Measurements from ENCODE around the gene WWOX. TPM values are rescaled to one million over a fixed set of nuclear protein-coding genes. Genes with fewer than 3 reads are reported as not detected.

WWOX gene
- total RNA-seq, 3 donors from 2014 or later = 11.7 to 18.0 (median 13.8) TPM

DNA sequence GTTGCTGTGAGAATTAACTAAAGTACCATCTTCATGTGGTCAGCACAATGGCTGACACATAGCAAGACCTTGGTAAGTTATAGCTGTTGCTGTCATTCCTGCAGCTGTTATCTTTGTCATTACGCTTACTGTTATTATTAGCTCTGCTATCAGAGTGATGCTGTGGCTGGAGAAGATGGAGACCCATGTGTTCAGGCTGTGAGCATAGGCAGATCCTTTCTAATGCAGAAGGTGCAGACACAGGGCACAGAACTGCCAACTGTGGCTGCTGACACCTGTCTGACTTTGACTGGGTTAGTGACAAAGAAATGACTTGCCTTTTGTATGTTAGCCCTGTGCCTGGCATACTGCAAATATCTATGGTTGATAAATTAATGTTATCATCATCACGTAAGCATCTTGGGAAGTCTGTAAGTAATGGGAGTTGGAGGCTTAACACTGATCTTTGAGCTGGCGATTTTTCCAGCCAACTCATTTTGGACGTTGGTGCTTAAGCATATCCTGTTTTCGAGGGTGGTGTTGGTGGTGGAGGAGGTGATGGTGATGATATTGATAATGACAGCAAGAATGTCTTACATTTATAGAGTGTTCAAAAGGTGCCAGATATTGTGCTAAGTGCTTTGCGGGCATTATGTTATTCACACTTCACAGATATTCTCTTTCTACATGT lies 695.3 kb downstream of the WWOX start:
- DNase-seq = no peak
- TF ChIP-seq, protein P1, sequence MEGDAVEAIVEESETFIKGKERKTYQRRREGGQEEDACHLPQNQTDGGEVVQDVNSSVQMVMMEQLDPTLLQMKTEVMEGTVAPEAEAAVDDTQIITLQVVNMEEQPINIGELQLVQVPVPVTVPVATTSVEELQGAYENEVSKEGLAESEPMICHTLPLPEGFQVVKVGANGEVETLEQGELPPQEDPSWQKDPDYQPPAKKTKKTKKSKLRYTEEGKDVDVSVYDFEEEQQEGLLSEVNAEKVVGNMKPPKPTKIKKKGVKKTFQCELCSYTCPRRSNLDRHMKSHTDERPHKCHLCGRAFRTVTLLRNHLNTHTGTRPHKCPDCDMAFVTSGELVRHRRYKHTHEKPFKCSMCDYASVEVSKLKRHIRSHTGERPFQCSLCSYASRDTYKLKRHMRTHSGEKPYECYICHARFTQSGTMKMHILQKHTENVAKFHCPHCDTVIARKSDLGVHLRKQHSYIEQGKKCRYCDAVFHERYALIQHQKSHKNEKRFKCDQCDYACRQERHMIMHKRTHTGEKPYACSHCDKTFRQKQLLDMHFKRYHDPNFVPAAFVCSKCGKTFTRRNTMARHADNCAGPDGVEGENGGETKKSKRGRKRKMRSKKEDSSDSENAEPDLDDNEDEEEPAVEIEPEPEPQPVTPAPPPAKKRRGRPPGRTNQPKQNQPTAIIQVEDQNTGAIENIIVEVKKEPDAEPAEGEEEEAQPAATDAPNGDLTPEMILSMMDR (IDR thresholded peaks at IDR 0.05) = no peak
- no peaks in the 10 kb centered on the region for H3K9me3 ChIP-seq
- ATAC-seq = no peak
- no peak overlapping the region for H3K4me3 ChIP-seq
- no peaks in the 10 kb centered on the region for H3K4me1 ChIP-seq (ENCODE audit: low read depth)
- H3K36me3 ChIP-seq (ENCODE audit: low read depth) = no peaks in the 10 kb centered on the region
- intact Hi-C loops (cut with DNase I, micrococcal nuclease) = no loop called here

- DNase-seq (no peak), ATAC-seq (no peak)
- no peak overlapping the region for H3K4me3 ChIP-seq
- no peaks in the 10 kb centered on the region for H3K9me3 ChIP-seq
- TF ChIP-seq, protein P1 (IDR thresholded peaks at IDR 0.05) = no peak
- H3K36me3 ChIP-seq (ENCODE audit: low read depth) = no peaks in the 10 kb centered on the region
- intact Hi-C loops (cut with DNase I, micrococcal nuclease) = no loop called here
- no peaks in the 10 kb centered on the region for H3K4me1 ChIP-seq (ENCODE audit: low read depth)
Measured at GRCh38 chr16:78795433-78795832, 696.0 kb downstream of the WWOX start.

GRCh38 chr16:78796221-78796866 lies 696.9 kb downstream of the WWOX start:
- Histone ChIP-seq H3K4me3 (no peak overlapping the region), H3K9me3 (no peaks in the 10 kb centered on the region), H3K36me3 (ENCODE audit: low read depth) (no peaks in the 10 kb centered on the region), H3K4me1 (ENCODE audit: low read depth) (no peaks in the 10 kb centered on the region)
- intact Hi-C loops (cut with DNase I, micrococcal nuclease) = no loop called here
- peak; percentile 73 for ATAC-seq
- TF ChIP-seq, protein P1 (IDR thresholded peaks at IDR 0.05) = no peak
- DNase-seq = peak in 1 of 3 donors; percentile 56

DNA sequence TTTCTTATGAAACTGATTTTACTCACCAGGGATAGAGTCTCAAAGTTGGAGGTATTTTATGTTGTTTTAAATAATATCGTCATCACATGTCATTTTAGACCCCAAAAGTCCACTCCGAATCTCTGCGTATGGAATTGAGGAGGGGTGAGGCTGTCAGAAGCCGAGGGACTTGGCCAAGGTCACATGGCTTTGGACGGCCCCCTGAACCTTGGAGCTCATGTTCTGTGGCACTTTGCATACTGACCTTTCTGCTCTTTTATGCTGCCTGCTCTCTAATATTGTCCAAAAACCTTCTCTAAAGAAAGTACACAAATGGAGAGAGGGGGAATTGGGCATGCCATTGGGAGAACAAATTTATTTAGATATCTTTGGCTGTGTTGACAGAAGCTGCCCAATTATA lies 700.0 kb downstream of the WWOX start:
- no peak for ATAC-seq
- no peaks in the 10 kb centered on the region for H3K9me3 ChIP-seq
- DNase-seq = no peak

GRCh38 chr16:78800523-78800922 lies 701.1 kb downstream of the WWOX start:
- no peak overlapping the region for H3K4me3 ChIP-seq
- TF ChIP-seq, protein P1 (IDR thresholded peaks at IDR 0.05) = no peak
- H3K4me1 ChIP-seq (ENCODE audit: low read depth) = no peaks in the 10 kb centered on the region
- H3K36me3 ChIP-seq (ENCODE audit: low read depth) = no peaks in the 10 kb centered on the region
- intact Hi-C loops (cut with DNase I, micrococcal nuclease) = no loop called here
- no peaks in the 10 kb centered on the region for H3K9me3 ChIP-seq
- DNase-seq = no peak
- no peak for ATAC-seq

More for the DNA sequence above, 700.0 kb downstream of the WWOX start:
- H3K36me3 ChIP-seq (ENCODE audit: low read depth) = no peaks in the 10 kb centered on the region
- TF ChIP-seq, protein P1 (IDR thresholded peaks at IDR 0.05) = no peak
- H3K4me3 ChIP-seq = no peak overlapping the region
- H3K4me1 ChIP-seq (ENCODE audit: low read depth) = no peaks in the 10 kb centered on the region
- intact Hi-C loops (cut with DNase I, micrococcal nuclease) = no loop called here
